Astrocyte (in vitro differentiated cells and primary cell): ENCODE measurements around the gene SMCO3. TPM values are rescaled to one million over a fixed set of nuclear protein-coding genes. Genes with fewer than 3 reads are reported as not detected.
"Not testable (repeated sequence)": the region's sequence is repeated elsewhere in the genome, so short reads cannot be mapped to it uniquely, and the experiment has no call there.

Source experiments
- DNase-seq: peaks from one replicate; pipeline ENCODE4 v3.0.0-alpha.2; 2010; ENCODE audit warnings: low read depth
- FAIRE-seq: peaks from 2 replicates; lab custom pipeline; 2011; peaks lifted over from hg19 to GRCh38; lab: Jason Lieb, UNC
- H2AFZ ChIP-seq: 2 replicates; pipeline ENCODE4 v1.6.0; 2012; ENCODE audit warnings: low read depth, low read length, inconsistent platforms
- H3K27ac ChIP-seq: 2 replicates; pipeline ENCODE4 v1.5.1; 2011; ENCODE audit warnings: low read depth, low read length, inconsistent platforms
- H3K27me3 ChIP-seq: 2 replicates; pipeline ENCODE4 v1.6.0; 2011; ENCODE audit warnings: low read length, inconsistent platforms; ENCODE audit not compliant: insufficient read depth
- H3K36me3 ChIP-seq: 2 replicates; pipeline ENCODE4 v1.5.1; 2011; ENCODE audit warnings: low read length, inconsistent platforms; ENCODE audit not compliant: insufficient read depth
- H3K4me1 ChIP-seq: 2 replicates; pipeline ENCODE4 v1.5.1; 2011; ENCODE audit warnings: low read length, inconsistent platforms; ENCODE audit not compliant: insufficient read depth
- H3K4me2 ChIP-seq: 2 replicates; pipeline ENCODE4 v1.6.0; 2012; ENCODE audit warnings: low read length, inconsistent platforms
- H3K4me3 ChIP-seq: 2 replicates; pipeline ENCODE4 v1.5.1; 2011; ENCODE audit warnings: low read depth, mild to moderate bottlenecking, low read length, inconsistent platforms; ENCODE audit not compliant: insufficient read depth
- H3K79me2 ChIP-seq: 2 replicates; pipeline ENCODE4 v1.6.0; 2012; ENCODE audit warnings: mild to moderate bottlenecking, low read length, inconsistent platforms; ENCODE audit not compliant: insufficient read depth
- H3K9ac ChIP-seq: 2 replicates; pipeline ENCODE4 v1.6.0; 2012; ENCODE audit warnings: mild to moderate bottlenecking, low read length, inconsistent platforms
- H3K9me3 ChIP-seq: 2 replicates; pipeline ENCODE4 v1.5.1; 2012; ENCODE audit warnings: low read depth, mild to moderate bottlenecking, low read length, inconsistent platforms; ENCODE audit not compliant: insufficient read depth
- H4K20me1 ChIP-seq: 2 replicates; pipeline ENCODE4 v1.6.0; 2012; ENCODE audit warnings: low read length, inconsistent platforms; ENCODE audit not compliant: insufficient read depth
- H3K27ac Mint-ChIP-seq: one replicate; pipeline ENCODE4 v1.8.0; 2021; ENCODE audit warnings: mild to moderate bottlenecking, mixed read lengths; ENCODE audit not compliant: unreplicated experiment
- H3K27me3 Mint-ChIP-seq: one replicate; pipeline ENCODE4 v1.8.0; 2021; ENCODE audit warnings: low read depth, mixed read lengths; ENCODE audit not compliant: unreplicated experiment
- H3K36me3 Mint-ChIP-seq: one replicate; pipeline ENCODE4 v1.8.0; 2021; ENCODE audit warnings: low read depth, mixed read lengths; ENCODE audit not compliant: unreplicated experiment
- H3K4me1 Mint-ChIP-seq: one replicate; pipeline ENCODE4 v1.8.0; 2021; ENCODE audit warnings: low read depth, mixed read lengths; ENCODE audit not compliant: unreplicated experiment
- H3K4me3 Mint-ChIP-seq: one replicate; pipeline ENCODE4 v1.8.0; 2021; ENCODE audit warnings: mild to moderate bottlenecking, moderate library complexity, mixed read lengths; ENCODE audit not compliant: unreplicated experiment
- H3K9me3 Mint-ChIP-seq: one replicate; pipeline ENCODE4 v1.8.0; 2021; ENCODE audit warnings: mild to moderate bottlenecking, mixed read lengths; ENCODE audit not compliant: unreplicated experiment
- EZH2 ChIP-seq: IDR thresholded peaks from 2 replicates; pipeline ENCODE4 v1.6.1; 2012; ENCODE audit warnings: mild to moderate bottlenecking, low read length, inconsistent platforms; ENCODE audit not compliant: insufficient read depth
- total RNA-seq: library from RNA; stranded (reverse); gene quantifications from 2 replicates; pipeline ENCODE4 v1.2.1, GENCODE V29; 2021
- TF ChIP-seq, protein P1 (sequence below): IDR thresholded peaks from 2 replicates; pipeline ENCODE4 v1.5.1; 2011; ENCODE audit warnings: low read depth, mild to moderate bottlenecking, inconsistent platforms, low read length, moderate library complexity; ENCODE audit not compliant: insufficient read depth

Gene SMCO3
- total RNA-seq, 1 donor from 2014 or later, result 0.57 TPM

- Histone ChIP-seq H3K9me3 (no peaks in the 10 kb centered on the region), H3K36me3 (peaks cover 3% of the 10 kb centered on the region), H4K20me1 (peaks cover 13% of the 10 kb centered on the region), H3K27ac (no peak overlapping the region), H3K27me3 (no peaks in the 10 kb centered on the region), H3K4me2 (peak overlapping the region; percentile 12), H3K4me3 (no peak overlapping the region), H3K4me1 (peaks cover 8% of the 10 kb centered on the region), H2AFZ (no peak overlapping the region), H3K79me2 (peaks cover 15% of the 10 kb centered on the region), H3K9ac (no peak overlapping the region)
- peaks cover 3% of the 10 kb centered on the region for H3K9me3 Mint-ChIP-seq
- H3K27me3 Mint-ChIP-seq, result no peaks in the 10 kb centered on the region
- DNase-seq (no peak), FAIRE-seq (no peak)
- no peak overlapping the region for H3K27ac Mint-ChIP-seq
- H3K36me3 Mint-ChIP-seq, result peaks cover 19% of the 10 kb centered on the region
- peak overlapping the region; percentile 96 for H3K4me3 Mint-ChIP-seq
- peaks cover 9% of the 10 kb centered on the region for H3K4me1 Mint-ChIP-seq
- TF ChIP-seq EZH2, result no peak
- TF ChIP-seq, protein P1, sequence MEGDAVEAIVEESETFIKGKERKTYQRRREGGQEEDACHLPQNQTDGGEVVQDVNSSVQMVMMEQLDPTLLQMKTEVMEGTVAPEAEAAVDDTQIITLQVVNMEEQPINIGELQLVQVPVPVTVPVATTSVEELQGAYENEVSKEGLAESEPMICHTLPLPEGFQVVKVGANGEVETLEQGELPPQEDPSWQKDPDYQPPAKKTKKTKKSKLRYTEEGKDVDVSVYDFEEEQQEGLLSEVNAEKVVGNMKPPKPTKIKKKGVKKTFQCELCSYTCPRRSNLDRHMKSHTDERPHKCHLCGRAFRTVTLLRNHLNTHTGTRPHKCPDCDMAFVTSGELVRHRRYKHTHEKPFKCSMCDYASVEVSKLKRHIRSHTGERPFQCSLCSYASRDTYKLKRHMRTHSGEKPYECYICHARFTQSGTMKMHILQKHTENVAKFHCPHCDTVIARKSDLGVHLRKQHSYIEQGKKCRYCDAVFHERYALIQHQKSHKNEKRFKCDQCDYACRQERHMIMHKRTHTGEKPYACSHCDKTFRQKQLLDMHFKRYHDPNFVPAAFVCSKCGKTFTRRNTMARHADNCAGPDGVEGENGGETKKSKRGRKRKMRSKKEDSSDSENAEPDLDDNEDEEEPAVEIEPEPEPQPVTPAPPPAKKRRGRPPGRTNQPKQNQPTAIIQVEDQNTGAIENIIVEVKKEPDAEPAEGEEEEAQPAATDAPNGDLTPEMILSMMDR, result no peak
These were observed 46.4 kb downstream of the SMCO3 start for GRCh38 chr12:14767617-14768016.

DNA sequence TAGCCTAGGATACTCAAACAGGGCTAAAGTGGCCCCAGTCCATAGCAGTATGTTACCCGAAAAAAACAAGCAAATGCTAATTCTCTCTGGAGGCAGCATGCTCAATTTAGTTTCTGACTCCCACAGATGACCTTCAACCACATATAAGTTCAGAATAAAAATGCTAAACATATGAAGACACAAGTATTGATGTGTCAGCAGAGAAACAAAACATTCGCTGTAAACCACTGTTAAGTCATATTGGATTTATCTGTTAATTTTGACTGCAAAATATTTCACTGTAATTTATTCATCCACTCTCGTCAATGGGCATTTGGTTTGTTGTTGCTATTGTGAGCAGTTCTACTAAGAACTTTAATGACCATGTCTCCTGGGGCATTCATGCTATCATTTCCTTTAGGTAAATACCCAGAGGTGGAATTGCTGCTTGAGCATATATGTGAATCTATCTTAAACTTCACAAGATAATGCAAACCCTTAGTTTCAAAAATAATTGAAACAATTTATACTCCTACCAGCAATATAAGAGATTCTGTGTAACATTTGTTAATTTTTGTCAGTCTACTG is 47.2 kb downstream of the SMCO3 start:
- TF ChIP-seq EZH2, result no peak
- TF ChIP-seq, protein P1, result no peak
- Mint-ChIP-seq H3K36me3 (peaks cover 22% of the 10 kb centered on the region), H3K4me1 (peaks cover 8% of the 10 kb centered on the region), H3K4me3 (peak overlapping the region; percentile 31), H3K27me3 (no peaks in the 10 kb centered on the region), H3K27ac (no peak overlapping the region), H3K9me3 (peaks cover 5% of the 10 kb centered on the region)
- DNase-seq, result no peak
- Histone ChIP-seq H3K9ac (no peak overlapping the region), H3K36me3 (peaks cover 3% of the 10 kb centered on the region), H3K4me3 (no peak overlapping the region), H3K27ac (no peak overlapping the region), H3K27me3 (no peaks in the 10 kb centered on the region), H4K20me1 (peaks cover 13% of the 10 kb centered on the region), H2AFZ (no peak overlapping the region), H3K9me3 (no peaks in the 10 kb centered on the region), H3K79me2 (peaks cover 15% of the 10 kb centered on the region), H3K4me2 (no peak overlapping the region), H3K4me1 (peaks cover 8% of the 10 kb centered on the region)
- FAIRE-seq, result no peak

DNA sequence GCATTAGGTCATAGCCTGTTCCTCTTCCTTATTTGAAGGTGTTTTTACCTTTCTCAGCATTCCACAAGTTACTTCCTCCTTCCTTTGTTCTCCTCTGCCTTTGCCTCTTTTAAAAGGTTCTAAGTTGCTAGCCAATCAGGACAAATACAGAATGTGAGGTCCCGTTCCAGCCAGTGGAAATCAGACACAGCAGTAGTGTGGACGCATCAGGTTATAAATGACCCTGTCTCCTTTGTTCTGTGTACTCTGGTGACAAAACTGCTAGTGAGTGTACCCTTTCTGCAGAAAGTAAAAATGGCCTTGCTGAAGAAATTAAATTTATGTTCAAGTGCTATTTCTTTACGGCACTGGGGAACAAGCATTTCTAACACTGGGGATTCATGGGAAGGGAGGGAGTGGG is 48.0 kb downstream of the SMCO3 start:
- H3K4me3 ChIP-seq, H3K9me3 Mint-ChIP-seq, H3K27ac ChIP-seq, H3K36me3 ChIP-seq, H3K9ac ChIP-seq, H3K4me3 Mint-ChIP-seq, FAIRE-seq, H2AFZ ChIP-seq, H3K27me3 ChIP-seq, DNase-seq, H3K27ac Mint-ChIP-seq, H3K27me3 Mint-ChIP-seq, H3K4me2 ChIP-seq, H3K4me1 Mint-ChIP-seq, H3K9me3 ChIP-seq, H3K4me1 ChIP-seq: not testable (repeated sequence)
- peaks cover 15% of the 10 kb centered on the region for H3K79me2 ChIP-seq
- peaks cover 29% of the 10 kb centered on the region for H3K36me3 Mint-ChIP-seq
- H4K20me1 ChIP-seq, result peaks cover 13% of the 10 kb centered on the region
